HepG2 (cell line): Measurements from ENCODE around the gene PLRG1. TPM values are rescaled to one million over a fixed set of nuclear protein-coding genes. Genes with fewer than 3 reads are reported as not detected.
A peak's percentile ranks its signal among the peaks of the same experiment; 100 is the strongest.

Experiments used
- AFF4 ChIP-seq: sonication (generic); formaldehyde crosslinking; IDR thresholded peaks from 2 replicates; pipeline ENCODE4 v1.4.0; 2020; ENCODE audit warnings: missing genetic modification reagents
- DPF2 ChIP-seq: sonication (generic); formaldehyde crosslinking; IDR thresholded peaks from 2 replicates; pipeline ENCODE4 v1.4.0; 2020; ENCODE audit warnings: mild to moderate bottlenecking, low read depth, missing genetic modification reagents, borderline replicate concordance
- ELK4 ChIP-seq: sonication (generic); formaldehyde crosslinking; IDR thresholded peaks from 2 replicates; pipeline ENCODE4 v1.9.0; 2021; ENCODE audit warnings: missing genetic modification reagents, borderline replicate concordance
- GTF3A ChIP-seq: sonication (generic); formaldehyde crosslinking; conservative IDR thresholded peaks from 2 replicates; pipeline ENCODE4 v1.4.0; 2020; ENCODE audit warnings: mild to moderate bottlenecking, missing genetic modification reagents
- SNAPC4 ChIP-seq: sonication (generic); formaldehyde crosslinking; IDR thresholded peaks from 2 replicates; pipeline ENCODE4 v1.4.0; 2020; ENCODE audit warnings: mild to moderate bottlenecking, missing genetic modification reagents
- SNRNP70 ChIP-seq: fragments of 200-400 bp; formaldehyde crosslinking; IDR thresholded peaks from 2 replicates; pipeline ENCODE4 v1.6.1; 2017; ENCODE audit warnings: mild to moderate bottlenecking, low read depth, low read length, moderate library complexity
- THAP9 ChIP-seq: sonication (generic); formaldehyde crosslinking; IDR thresholded peaks from 2 replicates; pipeline ENCODE4; 2020; ENCODE audit warnings: missing genetic modification reagents, mild to moderate bottlenecking, borderline replicate concordance
- ZMAT3 ChIP-seq: sonication (generic); formaldehyde crosslinking; conservative IDR thresholded peaks from 2 replicates; pipeline ENCODE4 v1.7.0; 2021; ENCODE audit warnings: missing genetic modification reagents
- ZNF17 ChIP-seq: sonication (generic); formaldehyde crosslinking; IDR thresholded peaks from 2 replicates; pipeline ENCODE4 v1.5.0; 2020; ENCODE audit warnings: mild to moderate bottlenecking, missing genetic modification reagents
- ZNF589 ChIP-seq: sonication (generic); formaldehyde crosslinking; conservative IDR thresholded peaks from 2 replicates; pipeline ENCODE4 v1.8.0; 2022; ENCODE audit warnings: mild to moderate bottlenecking, moderate library complexity, missing genetic modification reagents
- ZNF782 ChIP-seq: sonication (generic); formaldehyde crosslinking; IDR thresholded peaks from 2 replicates; pipeline ENCODE4 v1.4.0; 2020; ENCODE audit warnings: missing genetic modification reagents, mild to moderate bottlenecking, borderline replicate concordance
- ZSCAN29 ChIP-seq: sonication (generic); formaldehyde crosslinking; conservative IDR thresholded peaks from 2 replicates; pipeline ENCODE4 v1.4.0; 2020; ENCODE audit warnings: mild to moderate bottlenecking, missing genetic modification reagents
- polyA plus RNA-seq, 8 experiments: library from polyadenylated mRNA; depleted of rRNA in 3 of 8; stranded (reverse) in 7 of 8; unstranded in 1 of 8; fragments of >200 nt; fragmentation: Illumina TruSeq in 4 of 8; extraction: Trizol in 4 of 8; gene quantifications; 2 replicates each; pipeline versions ENCODE4 v1.2.1 to v1.2.3, GENCODE V29; 2011 to 2016; ENCODE audit warnings: low read depth in 4 of 8, missing spikeins in 1 of 8, mixed read lengths in 1 of 8; ENCODE audit not compliant: insufficient read depth in 1 of 8
- total RNA-seq, 5 experiments: library from RNA; depleted of rRNA; stranded (reverse); fragments of >200 nt; fragmentation: Illumina TruSeq; extraction: Trizol; gene quantifications; 2 replicates each; pipeline ENCODE4 v1.2.3, GENCODE V29; 2016; ENCODE audit warnings: low read depth in 1 of 5

PLRG1 gene
- total and polyA plus RNA-seq, 2 of the 13 experiments (the other 11 are each of a cell fraction or from before 2014, with no cell fraction given): 77.3 to 110 TPM

- TF ChIP-seq ELK4 (CRISPR knock-in tag) (no peak), DPF2 (CRISPR knock-in tag) (no peak; the same call in 1 of the 2 replicates), GTF3A (no peak), ZSCAN29 (CRISPR knock-in tag) (0 out of 2 replicates have a peak, but pooled peaks have one; percentile 23), AFF4 (CRISPR knock-in tag) (no peak), ZNF589 (CRISPR knock-in tag) (no peak; the same call in 1 of the 2 replicates), SNAPC4 (no peak), ZMAT3 (no peak), ZNF17 (no peak), THAP9 (CRISPR knock-in tag) (no peak), ZNF782 (CRISPR knock-in tag) (no peak), SNRNP70 (no peak)
These were observed 9.6 kb upstream of the PLRG1 start (continued) for GRCh38 chr4:154559494-154560418.
